Heart left ventricle (tissue), 13 donors: Measurements from ENCODE around the gene SERPINA5.

Experiments
- CTCF ChIP-seq, 12 donors: fragments of 200-600 bp; sonication (generic) in 4 of 12; IDR thresholded peaks; one replicate each; pipeline versions ENCODE4 v1.5.0 to v1.8.0; 2018 to 2022; ENCODE audit warnings: antibody characterized with exemption in 12 of 12, mild to moderate bottlenecking in 5 of 12
- POLR2A ChIP-seq, 2 donors: fragments of 450-650 bp; IDR thresholded peaks; one replicate each; pipeline ENCODE4 v1.6.1; 2017; ENCODE audit warnings: antibody characterized with exemption in 2 of 2, mild to moderate bottlenecking in 2 of 2, moderate library complexity in 2 of 2
- donor health status: ischemic (EF 13 %, LVEDD 7.1; RV severe dilation, severe dysfunction).
- donor health status: DM: no; HTN: yes; CAD: no.
- donor health status: DM: no; HTN: no; CAD: no.
- donor health status: ischemic (EF 25% LVEDD 6.9; RV normal size, moderate dysfunction).
- donor health status: ischemic (EF 25% LVEDD 5.7; RV mildly dilated, moderate dysfunction).
- donor health status: ischemic (EF 35%, LVEDD 5.7; RV mildly dilated, moderate dysfunction).
- donor health status: nonischemic (EF 11% LVEDD 7.7; RV severe dilation, severe dysfunction).
- donor health status: DM: yes; HTN: yes; CAD: no.
- donor health status: PGD.
- donor health status: ischemic (EF 29% LVEDD 5.4; RV normal size, mild dysfunction).
- donor health status: nonischemic (EF 23%, LVEDD 6.1; RV moderate dilation, normal function).

- TF ChIP-seq CTCF (IDR thresholded peaks at IDR 0.05) (no peak), POLR2A (IDR thresholded peaks at IDR 0.05) (no peak)
These were observed 14.7 kb downstream of the SERPINA5 start for GRCh38 chr14:94595912-94596311.
